HL-60 (cell line): Measurements from ENCODE around the gene TOPAZ1.

Experiments
- CTCF ChIP-seq: IDR thresholded peaks from one replicate; pipeline ENCODE4 v1.5.1; 2011; ENCODE audit warnings: low read length, control low read depth, inconsistent platforms; ENCODE audit not compliant: insufficient read depth
- GABPA ChIP-seq: IDR thresholded peaks from 2 replicates; pipeline ENCODE4 v1.6.1; 2012; ENCODE audit warnings: low read depth
- POLR2AphosphoS5 ChIP-seq: IDR thresholded peaks from 2 replicates; pipeline ENCODE4 v1.6.1; 2012; ENCODE audit warnings: low read depth
- REST ChIP-seq: IDR thresholded peaks from 2 replicates; pipeline ENCODE4 v1.6.1; 2012; ENCODE audit warnings: low read depth; ENCODE audit not compliant: insufficient replicate concordance

DNA sequence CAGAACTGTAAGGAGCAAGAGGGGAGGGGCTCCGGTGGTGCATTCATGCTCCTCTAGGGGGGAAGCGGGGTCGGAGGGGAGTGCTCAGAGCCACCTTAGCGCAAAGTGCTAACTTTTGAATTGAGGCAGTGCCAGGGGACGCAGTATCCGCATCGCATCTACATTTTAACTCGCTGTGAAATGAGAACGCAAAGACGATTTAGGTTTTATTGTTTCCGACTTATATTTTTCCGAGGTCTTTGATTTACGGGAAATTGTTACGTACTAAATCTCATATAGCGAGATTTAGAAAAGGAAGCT, 97.1 kb downstream of the TOPAZ1 start:
- TF ChIP-seq GABPA (no peak), REST (no peak), CTCF (no peak), POLR2AphosphoS5 (no peak)
